GM21367 (cell line): ENCODE measurements around the gene SLC15A3.

Source experiments
- ATAC-seq: cut with Tn5 transposase; IDR thresholded peaks from one replicate; pipeline ENCODE4 v1.9.1; 2021; ENCODE audit not compliant: unreplicated experiment

Gene SLC15A3

DNA sequence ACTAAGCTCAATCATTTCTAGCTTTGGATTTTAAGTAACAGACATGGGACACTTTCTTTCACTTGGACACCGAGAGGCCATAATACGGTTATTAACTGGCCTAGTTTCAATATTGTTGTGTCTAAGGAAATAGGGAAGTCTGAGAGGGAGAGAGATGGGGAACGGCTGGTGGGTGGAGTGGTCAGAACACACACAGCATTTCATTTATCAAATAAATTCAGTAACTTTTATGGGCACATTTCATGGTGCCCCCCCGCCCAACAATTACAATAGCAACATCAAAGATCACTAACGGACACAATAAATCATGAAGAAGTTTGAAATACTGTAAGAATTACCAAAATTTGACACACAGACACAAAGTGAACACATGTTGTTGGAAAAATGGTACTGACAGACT, 56.3 kb downstream of the SLC15A3 start:
- no peak for ATAC-seq

DNA sequence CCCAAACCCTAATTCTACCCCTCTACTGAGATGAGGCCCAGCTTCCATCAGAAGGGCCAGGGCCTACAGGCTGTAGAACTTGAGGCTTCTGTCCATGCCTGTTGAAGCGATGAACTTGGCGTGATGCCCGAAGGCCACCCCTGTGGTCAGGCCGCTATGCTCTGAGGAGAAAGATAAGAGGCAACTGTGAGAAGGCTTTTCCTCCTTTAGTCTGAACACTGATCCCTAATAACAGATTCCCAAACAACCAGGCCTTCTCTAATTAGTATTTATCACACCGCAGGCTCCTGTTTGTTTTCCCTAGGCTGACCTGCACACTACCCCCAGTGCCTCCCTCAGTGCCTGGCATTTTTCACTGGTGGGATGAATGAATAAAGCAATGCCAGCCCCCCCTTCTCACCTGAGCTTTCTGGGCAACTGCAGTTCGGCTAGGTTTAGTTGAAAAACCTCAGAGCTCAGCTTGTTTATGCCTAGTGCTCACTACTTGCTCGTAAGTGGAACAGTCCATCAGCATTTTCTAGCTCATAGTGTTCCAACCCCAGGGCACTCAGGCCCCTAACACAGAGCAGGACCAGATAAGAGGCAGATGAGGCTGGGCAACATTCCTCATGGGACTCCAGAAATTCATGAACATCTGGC, 60.8 kb downstream of the SLC15A3 start:
- ATAC-seq = no peak

DNA sequence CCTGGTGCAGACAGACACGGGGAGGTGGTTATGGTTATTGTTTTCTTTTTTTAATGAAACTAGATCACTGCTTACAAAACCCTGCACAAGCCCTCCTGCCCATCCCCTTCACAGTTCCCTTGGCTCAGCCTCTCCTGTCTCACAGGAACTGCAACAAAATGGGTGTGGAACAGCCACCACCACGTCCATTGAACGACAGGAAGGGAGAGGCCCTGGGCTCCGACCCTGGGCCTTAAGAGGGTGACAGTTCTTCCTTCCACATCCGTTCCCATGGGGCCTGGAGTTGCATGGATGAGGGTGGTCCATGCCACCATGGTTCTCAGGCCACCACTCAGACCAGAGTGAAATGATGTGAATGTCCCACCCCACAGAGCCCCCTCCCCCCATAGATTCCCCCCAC, 61.3 kb downstream of the SLC15A3 start:
- ATAC-seq = no peak

DNA sequence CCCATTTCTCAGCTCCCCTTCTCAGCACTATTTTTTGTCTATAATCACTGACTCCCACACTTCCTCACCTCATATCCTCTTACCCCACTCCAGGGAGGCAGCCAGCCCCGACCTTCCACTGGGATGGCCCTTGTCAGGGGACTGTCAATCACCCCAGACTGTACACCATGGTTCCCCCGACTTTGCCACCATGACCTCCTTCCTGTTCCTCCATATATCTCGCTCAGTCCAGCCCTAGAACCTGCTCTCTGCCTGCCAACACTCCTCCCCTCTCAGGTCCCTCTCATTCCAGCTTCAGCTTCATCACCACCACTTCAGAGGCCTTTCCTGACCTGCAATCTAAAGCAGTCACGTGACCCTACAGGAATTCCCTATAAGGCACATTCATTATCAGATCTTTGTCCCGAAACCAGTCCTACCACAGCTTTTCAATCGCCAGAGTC, 62.1 kb downstream of the SLC15A3 start:
- ATAC-seq = no peak

DNA sequence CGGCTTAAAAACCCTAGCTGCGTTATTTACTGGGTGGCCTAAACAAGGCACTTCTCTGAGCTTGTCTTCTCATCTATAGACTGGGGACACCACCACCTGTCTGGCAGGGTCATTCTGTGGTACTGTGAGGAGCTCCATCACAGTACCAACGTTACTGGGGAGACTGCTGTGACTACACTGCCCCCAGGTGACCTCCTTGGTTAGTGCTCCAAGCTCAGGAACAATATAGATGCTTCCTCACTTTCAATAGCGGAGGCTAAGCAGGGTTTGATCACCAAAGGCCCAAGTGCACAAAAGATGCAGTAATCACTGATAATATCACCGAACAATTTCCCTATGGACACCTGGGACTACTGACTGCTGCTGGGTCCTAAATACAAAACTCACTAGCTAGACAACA, 64.4 kb downstream of the SLC15A3 start:
- ATAC-seq = no peak
